ENCODE measurements around the gene ZNF33A.
"Not testable (repeated sequence)": the region's sequence is repeated elsewhere in the genome, so short reads cannot be mapped to it uniquely, and the experiment has no call there.

Gene ZNF33A

DNA sequence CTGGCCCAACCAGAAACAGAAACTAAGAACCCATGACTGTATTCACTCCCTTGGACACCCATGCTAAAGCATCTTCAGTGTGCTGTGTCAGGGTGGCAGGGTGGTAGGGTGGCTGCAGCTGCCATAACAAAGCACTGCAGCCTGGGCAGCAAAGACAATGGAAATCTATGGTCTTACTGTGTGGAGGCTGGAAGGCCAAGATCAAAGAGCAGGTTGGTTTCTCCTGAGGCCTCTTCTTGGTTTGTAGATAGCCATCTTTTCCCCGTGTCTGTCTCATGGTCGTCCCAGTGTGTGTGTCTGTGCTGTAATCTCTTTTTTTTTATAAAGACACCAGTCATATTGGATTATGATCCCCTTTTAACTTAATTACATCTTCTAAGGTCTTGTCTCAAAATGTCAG, 18.8 kb upstream of the ZNF33A start:
- no peak overlapping the region for H3K4me3 ChIP-seq (ENCODE audit: low read depth, low read length)
- TF ChIP-seq CTCF (IDR thresholded peaks at IDR 0.05; ENCODE audit: low read depth, low read length, missing control alignments) = no peak
- DNase-seq (ENCODE audit: low read depth) = no peak

DNA sequence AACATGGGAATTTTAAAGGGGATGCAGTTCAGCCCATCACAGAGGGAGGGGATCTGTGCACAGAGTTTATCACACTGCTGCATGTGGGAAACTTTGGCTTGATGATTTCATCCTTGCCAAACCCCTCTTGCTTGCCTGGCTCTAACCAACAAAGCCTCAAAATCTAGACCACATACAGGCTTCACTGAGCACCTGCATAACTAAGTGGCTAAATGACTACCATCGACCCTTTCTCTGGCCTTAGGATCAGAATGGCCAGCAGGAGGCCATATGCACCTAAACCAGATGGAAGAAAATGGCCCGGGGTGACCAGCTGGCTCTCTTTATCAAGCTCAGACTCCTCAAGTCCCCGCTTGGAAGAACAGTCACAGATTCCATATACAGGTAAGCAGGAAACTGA, 18.4 kb upstream of the ZNF33A start:
- no peak for DNase-seq (ENCODE audit: low read depth)
- no peak overlapping the region for H3K4me3 ChIP-seq (ENCODE audit: low read depth, low read length)
- TF ChIP-seq CTCF (IDR thresholded peaks at IDR 0.05; ENCODE audit: low read depth, low read length, missing control alignments) = no peak

GRCh38 chr10:37998920-37999319, 11.6 kb upstream of the ZNF33A start:
- H3K4me3 ChIP-seq (ENCODE audit: low read depth, low read length); DNase-seq (ENCODE audit: low read depth): not testable (repeated sequence)

GRCh38 chr10:38000474-38000873, 10.0 kb upstream of the ZNF33A start:
- not testable (repeated sequence) for H3K4me3 ChIP-seq (ENCODE audit: low read depth, low read length); DNase-seq (ENCODE audit: low read depth)

DNA sequence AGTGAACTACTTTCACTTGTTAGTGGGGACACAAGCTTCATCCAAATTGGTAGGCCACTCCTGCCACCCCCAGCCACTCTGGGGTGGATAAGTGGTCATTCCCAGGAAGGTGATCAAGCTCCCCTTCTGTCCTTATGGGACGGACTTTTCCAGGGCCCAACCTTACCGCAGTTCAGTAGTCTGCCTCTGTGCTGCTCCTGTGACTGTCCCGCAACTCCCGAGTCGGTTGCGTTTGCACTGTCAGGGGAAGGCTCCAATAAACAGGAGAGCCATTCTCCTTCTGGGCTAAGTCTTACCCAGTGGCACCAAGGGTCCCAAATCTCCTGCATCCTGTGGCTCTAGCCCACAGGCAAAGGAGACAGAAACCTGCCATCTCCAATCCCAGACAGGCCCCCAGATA, 7.4 kb upstream of the ZNF33A start:
- H3K4me3 ChIP-seq (ENCODE audit: low read depth, low read length) = no peak overlapping the region
- no peak for TF ChIP-seq CTCF (IDR thresholded peaks at IDR 0.05; ENCODE audit: low read depth, low read length, missing control alignments)

DNA sequence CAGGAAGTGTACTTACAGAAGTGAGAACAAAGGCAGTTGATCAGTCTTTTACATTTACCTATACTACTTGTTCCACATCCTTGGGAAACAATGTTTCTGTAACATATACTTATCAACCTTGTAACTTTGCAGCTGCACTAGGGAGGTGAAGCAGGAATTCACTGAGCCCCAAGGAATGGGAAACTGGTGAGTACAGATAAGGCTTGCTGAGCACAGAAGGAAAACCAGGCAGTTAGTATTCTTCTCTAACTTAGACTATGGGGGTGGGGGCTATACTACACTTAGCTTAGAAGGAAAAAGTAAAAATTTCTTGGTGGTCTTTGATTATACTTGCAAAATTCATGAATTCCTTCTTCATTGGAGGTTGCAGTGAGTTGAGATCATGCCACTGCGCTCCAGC, 6.9 kb upstream of the ZNF33A start:
- H3K4me3 ChIP-seq (ENCODE audit: low read depth, low read length) = no peak overlapping the region
- no peak for TF ChIP-seq CTCF (IDR thresholded peaks at IDR 0.05; ENCODE audit: low read depth, low read length, missing control alignments)
- no peak for DNase-seq (ENCODE audit: low read depth)

More for the DNA sequence above, 7.4 kb upstream of the ZNF33A start:
- no peak for DNase-seq (ENCODE audit: low read depth)

GRCh38 chr10:38007551-38007950, 2.9 kb upstream of the ZNF33A start:
- no peak for TF ChIP-seq CTCF (IDR thresholded peaks at IDR 0.05; ENCODE audit: low read depth, low read length, missing control alignments)
- no peak for DNase-seq (ENCODE audit: low read depth)
- H3K4me3 ChIP-seq (ENCODE audit: low read depth, low read length) = no peak overlapping the region

- TF ChIP-seq CTCF (IDR thresholded peaks at IDR 0.05; ENCODE audit: low read depth, low read length, missing control alignments) = no peak
- no peak for DNase-seq (ENCODE audit: low read depth)
- H3K4me3 ChIP-seq (ENCODE audit: low read depth, low read length) = no peak overlapping the region
Observed at GRCh38 chr10:38007991-38008390, 2.5 kb upstream of the ZNF33A start.
